ENCODE results near the gene CENPT.

CENPT gene

DNA sequence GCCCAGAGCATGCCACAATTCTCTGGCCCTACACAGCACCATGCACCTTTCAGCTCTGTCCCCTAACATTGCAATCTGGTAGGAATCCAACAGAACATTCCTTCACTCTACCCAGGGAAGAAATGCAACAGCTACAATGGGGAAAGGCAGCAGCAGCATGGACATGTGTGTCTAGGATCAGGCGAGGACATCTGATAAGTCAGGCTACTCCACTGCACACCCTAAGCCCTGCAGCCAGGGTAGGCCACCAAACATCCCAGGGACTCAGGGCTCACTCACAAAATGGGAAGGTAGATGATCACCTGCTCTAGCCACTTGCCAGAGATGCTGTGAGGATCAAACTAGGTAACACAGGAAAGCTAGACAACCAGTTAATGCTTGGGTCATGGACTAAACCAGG lies 46.3 kb downstream of the CENPT start:
- ATAC-seq (ENCODE audit: insufficient read depth, low read depth) (no peak), DNase-seq (no peak)
- no peak overlapping the region for H3K4me2 ChIP-seq (ENCODE audit: insufficient read depth, low read length)
- no peaks in the 10 kb centered on the region for H3K9me3 ChIP-seq (ENCODE audit: insufficient read depth, low read length, severe bottlenecking)
- peaks cover 6% of the 10 kb centered on the region; the same call in 1 of the 2 replicates for H4K20me1 ChIP-seq (ENCODE audit: insufficient read depth, low read length)
- no peak overlapping the region for H2AFZ ChIP-seq (ENCODE audit: low read depth, low read length)
- H3K27ac ChIP-seq (ENCODE audit: low read length), result no peak overlapping the region
- H3K9ac ChIP-seq (ENCODE audit: low read depth, low read length), result no peak overlapping the region
- no peak overlapping the region for H3K4me3 ChIP-seq (ENCODE audit: low read depth in 1 of 2, low read length in 2 of 2)
- peaks cover 85% of the 10 kb centered on the region for H3K79me2 ChIP-seq (ENCODE audit: insufficient read depth, low read length)
- peaks cover 53% of the 10 kb centered on the region for H3K36me3 ChIP-seq (ENCODE audit: insufficient read depth, low read length)
- H3K27me3 ChIP-seq (ENCODE audit: insufficient read depth, low read length, poor library complexity), result no peaks in the 10 kb centered on the region
- peaks cover 25% of the 10 kb centered on the region for H3K4me1 ChIP-seq (ENCODE audit: insufficient read depth, low read length)
- TF ChIP-seq EZH2 (IDR thresholded peaks at IDR 0.05; ENCODE audit: borderline replicate concordance, low read depth, low read length, severe bottlenecking), result no peak
- TF ChIP-seq CTCF (IDR thresholded peaks at IDR 0.05; ENCODE audit: borderline replicate concordance, extremely low read depth, low read length, poor library complexity, severe bottlenecking), result no peak

DNA sequence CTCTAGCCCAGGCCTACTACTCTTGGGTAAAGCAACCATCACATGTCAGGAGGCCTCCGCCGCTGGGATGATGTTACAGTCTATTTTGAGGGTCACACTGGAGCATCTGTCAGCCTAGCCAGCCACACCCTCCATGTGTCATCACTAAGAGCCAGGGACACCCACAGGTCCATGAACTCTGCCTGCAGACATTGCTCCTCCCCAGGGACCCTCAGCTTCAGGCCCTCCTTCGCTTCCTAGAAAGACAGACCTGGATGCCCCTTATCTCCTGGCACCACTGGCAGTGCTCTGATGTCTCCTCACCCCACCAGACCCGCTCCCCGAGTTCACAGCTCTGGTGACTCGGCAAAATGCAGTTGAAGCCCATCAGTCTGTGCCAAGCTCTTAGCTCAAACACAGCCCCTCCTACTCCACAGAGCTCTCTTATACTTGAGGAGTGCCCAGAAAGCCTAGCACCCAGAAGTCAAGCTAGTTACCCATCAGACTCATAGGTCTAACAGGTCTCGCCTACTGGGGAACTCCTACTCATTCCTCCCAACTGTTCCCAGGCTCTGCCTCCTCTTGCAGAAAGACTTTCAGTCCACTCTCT lies 47.1 kb downstream of the CENPT start:
- peaks cover 80% of the 10 kb centered on the region for H3K79me2 ChIP-seq (ENCODE audit: insufficient read depth, low read length)
- no peak overlapping the region for H3K9ac ChIP-seq (ENCODE audit: low read depth, low read length)
- H3K27ac ChIP-seq (ENCODE audit: low read length), result peak overlapping the region; percentile 22; the same call in 1 of the 2 replicates
- no peak overlapping the region for H3K4me2 ChIP-seq (ENCODE audit: insufficient read depth, low read length)
- peaks cover 21% of the 10 kb centered on the region for H3K4me1 ChIP-seq (ENCODE audit: insufficient read depth, low read length)
- no peaks in the 10 kb centered on the region for H3K27me3 ChIP-seq (ENCODE audit: insufficient read depth, low read length, poor library complexity)
- TF ChIP-seq CTCF (IDR thresholded peaks at IDR 0.05; ENCODE audit: borderline replicate concordance, extremely low read depth, low read length, poor library complexity, severe bottlenecking) (no peak), EZH2 (IDR thresholded peaks at IDR 0.05; ENCODE audit: borderline replicate concordance, low read depth, low read length, severe bottlenecking) (no peak)
- H2AFZ ChIP-seq (ENCODE audit: low read depth, low read length), result no peak overlapping the region
- no peak overlapping the region for H3K4me3 ChIP-seq (ENCODE audit: low read depth in 1 of 2, low read length in 2 of 2)
- H4K20me1 ChIP-seq (ENCODE audit: insufficient read depth, low read length), result peaks cover 6% of the 10 kb centered on the region; the same call in 1 of the 2 replicates
- peaks cover 53% of the 10 kb centered on the region for H3K36me3 ChIP-seq (ENCODE audit: insufficient read depth, low read length)
- no peak for ATAC-seq (ENCODE audit: insufficient read depth, low read depth)
- DNase-seq, result no peak
- no peaks in the 10 kb centered on the region for H3K9me3 ChIP-seq (ENCODE audit: insufficient read depth, low read length, severe bottlenecking)

DNA sequence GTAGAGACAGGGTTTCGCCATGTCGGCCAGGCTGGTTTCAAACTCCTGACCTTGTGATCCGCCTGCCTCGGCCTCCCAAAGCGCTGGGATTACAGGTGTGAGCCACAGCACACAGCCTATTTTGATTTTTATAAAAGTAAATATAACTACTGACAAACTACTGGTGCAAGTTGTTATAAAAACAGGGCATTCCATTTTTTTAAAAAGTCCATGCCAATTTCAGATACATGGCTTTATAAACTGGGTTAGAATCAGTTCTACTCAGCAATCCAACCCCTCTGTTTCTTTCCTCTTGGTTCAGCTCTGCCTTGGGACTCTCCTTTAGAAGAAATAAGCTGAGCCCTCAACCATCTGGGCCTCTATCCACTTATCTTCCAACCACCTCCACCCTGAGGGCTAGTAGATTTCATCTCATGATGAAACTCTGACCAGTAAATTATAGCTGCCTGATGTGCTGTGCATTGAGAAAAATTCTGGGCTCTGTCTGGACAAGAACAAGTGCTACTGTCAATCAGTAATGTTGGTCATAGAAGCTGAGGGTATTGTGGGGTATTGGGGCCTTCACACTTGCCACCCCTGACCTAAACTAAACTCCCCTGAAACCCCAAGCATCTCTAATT lies 51.3 kb downstream of the CENPT start:
- TF ChIP-seq CTCF (IDR thresholded peaks at IDR 0.05; ENCODE audit: borderline replicate concordance, extremely low read depth, low read length, poor library complexity, severe bottlenecking) (no peak), EZH2 (IDR thresholded peaks at IDR 0.05; ENCODE audit: borderline replicate concordance, low read depth, low read length, severe bottlenecking) (no peak)
- ATAC-seq (ENCODE audit: insufficient read depth, low read depth) (no peak), DNase-seq (no peak)
- Histone ChIP-seq H2AFZ (ENCODE audit: low read depth, low read length) (no peak overlapping the region), H4K20me1 (ENCODE audit: insufficient read depth, low read length) (peaks cover 12% of the 10 kb centered on the region; the same call in 1 of the 2 replicates), H3K27me3 (ENCODE audit: insufficient read depth, low read length, poor library complexity) (no peaks in the 10 kb centered on the region), H3K27ac (ENCODE audit: low read length) (no peak overlapping the region), H3K4me3 (ENCODE audit: low read depth in 1 of 2, low read length in 2 of 2) (no peak overlapping the region), H3K9ac (ENCODE audit: low read depth, low read length) (no peak overlapping the region), H3K36me3 (ENCODE audit: insufficient read depth, low read length) (peaks cover 21% of the 10 kb centered on the region), H3K9me3 (ENCODE audit: insufficient read depth, low read length, severe bottlenecking) (no peaks in the 10 kb centered on the region), H3K4me2 (ENCODE audit: insufficient read depth, low read length) (no peak overlapping the region), H3K4me1 (ENCODE audit: insufficient read depth, low read length) (no peaks in the 10 kb centered on the region), H3K79me2 (ENCODE audit: insufficient read depth, low read length) (peaks cover 67% of the 10 kb centered on the region)
